ENCODE data around the gene HAND2. TPM values are rescaled to one million over a fixed set of nuclear protein-coding genes. Genes with fewer than 3 reads are reported as not detected.
A peak's percentile ranks its signal among the peaks of the same experiment; 100 is the strongest.

HAND2 gene
- total RNA-seq, 2 experiments from 2014 or later, result not detected

DNA sequence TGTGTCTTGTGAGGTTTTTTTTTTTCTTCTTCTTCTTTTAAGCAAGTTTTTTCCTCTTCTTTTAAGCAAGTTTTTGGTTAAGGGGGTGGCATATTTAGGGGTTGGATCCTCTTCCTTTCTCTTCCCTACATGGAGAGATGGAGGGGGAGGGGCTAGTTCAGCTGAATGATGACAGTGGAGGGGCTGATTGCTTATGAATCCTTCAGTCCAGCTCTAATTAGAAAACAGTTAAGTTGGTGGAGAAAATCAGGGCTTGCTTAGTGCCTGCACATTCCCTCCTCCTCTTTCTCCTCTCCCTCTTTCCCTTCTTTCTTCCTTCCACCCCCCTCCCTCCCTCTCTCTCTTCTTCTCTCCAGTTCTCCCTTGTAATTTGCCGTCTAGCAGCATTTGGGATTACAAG is 4.4 kb upstream of the HAND2 start:
- no peak for DNase-seq
- Mint-ChIP-seq H3K9me3 (ENCODE audit: insufficient read depth) (no peaks in the 10 kb centered on the region), H3K27me3 (ENCODE audit: low read depth) (peaks cover 90% of the 10 kb centered on the region), H3K4me1 (ENCODE audit: low read depth) (peaks cover 12% of the 10 kb centered on the region), H3K36me3 (ENCODE audit: low read depth) (peaks cover 10% of the 10 kb centered on the region), H3K27ac (no peak overlapping the region), H3K4me3 (no peak overlapping the region)
- ChIA-PET POLR2A (no interaction called here), CTCF (no interaction called here)
- ATAC-seq, result no peak

- H3K27ac Mint-ChIP-seq, result no peak overlapping the region
- CTCF ChIA-PET, result no interaction called here
- ATAC-seq (no peak), DNase-seq (no peak)
- POLR2A ChIA-PET, result no interaction called here
- no peaks in the 10 kb centered on the region for H3K9me3 Mint-ChIP-seq (ENCODE audit: insufficient read depth)
- peaks cover 7% of the 10 kb centered on the region for H3K4me1 Mint-ChIP-seq (ENCODE audit: low read depth)
- peaks cover 85% of the 10 kb centered on the region for H3K27me3 Mint-ChIP-seq (ENCODE audit: low read depth)
- H3K4me3 Mint-ChIP-seq, result no peak overlapping the region
- peaks cover 16% of the 10 kb centered on the region for H3K36me3 Mint-ChIP-seq (ENCODE audit: low read depth)
Observed at GRCh38 chr4:173532725-173533511, 2.9 kb upstream of the HAND2 start.

- ATAC-seq (no peak), DNase-seq (no peak)
- Mint-ChIP-seq H3K4me3 (no peak overlapping the region), H3K27ac (peak overlapping the region; percentile 60), H3K36me3 (ENCODE audit: low read depth) (peaks cover 19% of the 10 kb centered on the region), H3K4me1 (ENCODE audit: low read depth) (peaks cover 7% of the 10 kb centered on the region), H3K27me3 (ENCODE audit: low read depth) (peaks cover 80% of the 10 kb centered on the region), H3K9me3 (ENCODE audit: insufficient read depth) (no peaks in the 10 kb centered on the region)
- ChIA-PET POLR2A (no interaction called here), CTCF (no interaction called here)
Observed at GRCh38 chr4:173531086-173531965, 1.3 kb upstream of the HAND2 start.

- H3K4me3 Mint-ChIP-seq, result peak overlapping the region; percentile 62
- ChIA-PET POLR2A (no interaction called here), CTCF (interaction anchor here (0.9 kb wide), 1 partner anchor 25 kb away, joined by 3 read pairs; no protein-coding TSS in a partner anchor)
- H3K27me3 Mint-ChIP-seq (ENCODE audit: low read depth), result peaks cover 79% of the 10 kb centered on the region
- DNase-seq, result no peak
- peak overlapping the region; percentile 75 for H3K27ac Mint-ChIP-seq
- H3K4me1 Mint-ChIP-seq (ENCODE audit: low read depth), result peaks cover 7% of the 10 kb centered on the region
- no peak for ATAC-seq
- peaks cover 22% of the 10 kb centered on the region for H3K36me3 Mint-ChIP-seq (ENCODE audit: low read depth)
- peaks cover 4% of the 10 kb centered on the region for H3K9me3 Mint-ChIP-seq (ENCODE audit: insufficient read depth)
Observed at GRCh38 chr4:173530326-173531085, 477 bp upstream of the HAND2 start.

GRCh38 chr4:173528378-173529321 is 1.4 kb downstream of the HAND2 start:
- Mint-ChIP-seq H3K4me1 (ENCODE audit: low read depth) (peaks cover 7% of the 10 kb centered on the region), H3K36me3 (ENCODE audit: low read depth) (peaks cover 32% of the 10 kb centered on the region), H3K4me3 (peak overlapping the region; percentile 35), H3K9me3 (ENCODE audit: insufficient read depth) (peaks cover 8% of the 10 kb centered on the region), H3K27me3 (ENCODE audit: low read depth) (peaks cover 79% of the 10 kb centered on the region), H3K27ac (peak overlapping the region; percentile 78)
- CTCF ChIA-PET, result interaction anchor here (0.8 to 1.6 kb wide), 2 partner anchors 19 to 108 kb away, joined by 3 to 6 read pairs; no protein-coding TSS in a partner anchor
- no peak for DNase-seq
- ATAC-seq, result no peak
- POLR2A ChIA-PET, result no interaction called here

DNA sequence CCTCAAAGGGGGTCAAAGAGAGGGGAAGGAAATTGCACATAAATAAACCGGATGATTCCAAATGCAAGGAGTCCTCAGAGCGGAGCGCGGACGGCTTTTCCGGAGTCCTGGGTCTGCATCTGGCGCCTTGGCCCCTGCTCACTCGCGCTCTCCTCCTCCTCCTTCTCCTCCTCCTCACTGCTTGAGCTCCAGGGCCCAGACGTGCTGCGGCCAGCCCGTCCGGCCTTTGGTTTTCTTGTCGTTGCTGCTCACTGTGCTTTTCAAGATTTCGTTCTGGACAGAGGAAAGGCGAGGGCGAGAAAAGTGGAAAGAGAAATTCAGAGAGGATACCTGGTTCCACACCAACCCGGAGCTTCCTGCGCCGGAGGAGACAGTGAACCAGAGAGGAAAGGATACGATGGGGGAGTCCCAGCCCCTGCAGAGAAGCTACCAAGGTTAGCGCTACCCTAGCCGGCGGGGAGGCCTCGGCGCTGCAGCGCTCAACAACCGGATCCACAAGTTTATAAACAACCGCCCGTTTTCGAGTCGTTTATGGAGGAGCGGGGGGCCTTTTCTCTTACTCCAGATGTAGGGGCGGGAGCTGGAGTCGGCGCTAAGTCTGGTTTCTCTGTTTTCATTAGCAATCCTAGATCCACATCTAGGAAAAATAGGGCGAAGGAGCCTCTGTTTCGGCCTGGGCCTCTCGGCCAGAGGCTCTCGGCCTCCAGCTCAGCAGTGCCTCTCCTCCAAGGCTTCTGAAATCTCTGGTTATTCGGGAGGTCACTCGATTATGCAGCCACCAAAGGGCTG is 2.7 kb downstream of the HAND2 start:
- DNase-seq (no peak), ATAC-seq (no peak)
- peaks cover 11% of the 10 kb centered on the region for H3K9me3 Mint-ChIP-seq (ENCODE audit: insufficient read depth)
- ChIA-PET POLR2A (no interaction called here), CTCF (interaction anchor here (0.8 to 1.6 kb wide), 2 partner anchors 17 to 107 kb away, joined by 3 to 6 read pairs; no protein-coding TSS in a partner anchor)
- peak overlapping the region; percentile 54 for H3K27ac Mint-ChIP-seq
- H3K36me3 Mint-ChIP-seq (ENCODE audit: low read depth), result peaks cover 33% of the 10 kb centered on the region
- H3K4me1 Mint-ChIP-seq (ENCODE audit: low read depth), result peaks cover 11% of the 10 kb centered on the region
- peaks cover 80% of the 10 kb centered on the region for H3K27me3 Mint-ChIP-seq (ENCODE audit: low read depth)
- H3K4me3 Mint-ChIP-seq, result no peak overlapping the region

GRCh38 chr4:173526724-173527102 is 3.3 kb downstream of the HAND2 start:
- H3K27me3 Mint-ChIP-seq (ENCODE audit: low read depth), result peaks cover 80% of the 10 kb centered on the region
- peaks cover 12% of the 10 kb centered on the region for H3K4me1 Mint-ChIP-seq (ENCODE audit: low read depth)
- peaks cover 11% of the 10 kb centered on the region for H3K9me3 Mint-ChIP-seq (ENCODE audit: insufficient read depth)
- POLR2A ChIA-PET, result no interaction called here
- H3K36me3 Mint-ChIP-seq (ENCODE audit: low read depth), result peaks cover 33% of the 10 kb centered on the region
- no peak for DNase-seq
- ATAC-seq, result no peak
- H3K27ac Mint-ChIP-seq, result peak overlapping the region; percentile 46
- H3K4me3 Mint-ChIP-seq, result no peak overlapping the region
- CTCF ChIA-PET, result no interaction called here

GRCh38 chr4:173526027-173526482 is 4.0 kb downstream of the HAND2 start:
- CTCF ChIA-PET, result no interaction called here
- ATAC-seq, result no peak
- peaks cover 35% of the 10 kb centered on the region for H3K36me3 Mint-ChIP-seq (ENCODE audit: low read depth)
- POLR2A ChIA-PET, result no interaction called here
- peak overlapping the region; percentile 41 for H3K4me3 Mint-ChIP-seq
- peak overlapping the region; percentile 63 for H3K27ac Mint-ChIP-seq
- peaks cover 11% of the 10 kb centered on the region for H3K9me3 Mint-ChIP-seq (ENCODE audit: insufficient read depth)
- peaks cover 81% of the 10 kb centered on the region for H3K27me3 Mint-ChIP-seq (ENCODE audit: low read depth)
- DNase-seq, result peak; percentile 3
- H3K4me1 Mint-ChIP-seq (ENCODE audit: low read depth), result peaks cover 12% of the 10 kb centered on the region

- ATAC-seq, result no peak
- H3K27me3 Mint-ChIP-seq (ENCODE audit: low read depth), result peaks cover 82% of the 10 kb centered on the region
Observed at GRCh38 chr4:173525118-173526011, 4.7 kb downstream of the HAND2 start.

More at GRCh38 chr4:173525118-173526011, 4.7 kb downstream of the HAND2 start:
- peak; percentile 18 for DNase-seq
- Mint-ChIP-seq H3K36me3 (ENCODE audit: low read depth) (peaks cover 36% of the 10 kb centered on the region), H3K4me1 (ENCODE audit: low read depth) (peaks cover 12% of the 10 kb centered on the region), H3K27ac (no peak overlapping the region), H3K9me3 (ENCODE audit: insufficient read depth) (peaks cover 11% of the 10 kb centered on the region), H3K4me3 (no peak overlapping the region)
- ChIA-PET CTCF (interaction anchor here (1.0 kb wide), 1 partner anchor 20 kb away, joined by 4 read pairs; no protein-coding TSS in a partner anchor), POLR2A (no interaction called here)
